GM21381 (cell line): ENCODE data around the gene AGPS.
"Not testable (repeated sequence)": the region's sequence is repeated elsewhere in the genome, so short reads cannot be mapped to it uniquely, and the experiment has no call there.

Source experiments
- ATAC-seq: cut with Tn5 transposase; IDR thresholded peaks from one replicate; pipeline ENCODE4 v1.9.1; 2021; ENCODE audit warnings: mild to moderate bottlenecking, moderate library complexity; ENCODE audit not compliant: unreplicated experiment

The AGPS gene

DNA sequence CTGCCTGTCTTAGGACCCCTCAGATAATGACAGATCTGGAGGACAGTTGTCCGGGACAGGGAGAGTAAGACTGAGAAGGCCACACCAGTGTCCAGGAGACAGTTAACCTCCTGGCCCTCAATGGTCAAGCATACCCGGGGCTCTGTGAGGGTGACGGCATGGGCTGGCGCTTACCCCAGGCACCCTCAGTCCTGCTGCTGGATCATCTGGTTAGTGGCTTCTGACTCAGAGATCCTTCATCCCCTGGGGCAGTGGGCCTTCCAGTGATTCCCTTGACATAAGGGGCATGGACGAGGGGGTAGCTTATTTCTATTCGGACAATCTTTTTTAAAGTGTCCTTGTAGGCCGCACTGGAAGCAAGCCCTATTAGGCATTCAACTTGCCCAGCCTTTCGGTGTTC, 18.1 kb downstream of the AGPS start:
- not testable (repeated sequence) for ATAC-seq

DNA sequence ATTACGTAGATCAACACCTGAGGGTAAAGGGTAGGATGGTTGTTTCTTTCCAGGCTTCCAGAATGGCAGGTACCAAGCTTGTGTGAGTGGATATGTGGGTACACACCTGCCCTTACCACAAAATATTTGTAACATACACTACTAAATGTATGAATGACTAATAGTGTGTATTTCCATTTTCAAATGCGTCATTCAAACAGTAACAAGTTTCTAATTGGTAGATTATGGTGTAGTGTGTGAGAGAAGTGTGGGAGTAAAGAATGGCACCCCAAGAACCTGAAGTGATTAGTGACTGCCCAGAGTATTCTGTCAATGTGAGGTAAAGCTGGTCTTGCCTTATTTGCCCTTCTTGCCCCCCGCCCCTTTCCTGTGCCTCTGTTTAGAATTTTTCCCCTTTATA, 21.1 kb downstream of the AGPS start:
- ATAC-seq, result no peak

DNA sequence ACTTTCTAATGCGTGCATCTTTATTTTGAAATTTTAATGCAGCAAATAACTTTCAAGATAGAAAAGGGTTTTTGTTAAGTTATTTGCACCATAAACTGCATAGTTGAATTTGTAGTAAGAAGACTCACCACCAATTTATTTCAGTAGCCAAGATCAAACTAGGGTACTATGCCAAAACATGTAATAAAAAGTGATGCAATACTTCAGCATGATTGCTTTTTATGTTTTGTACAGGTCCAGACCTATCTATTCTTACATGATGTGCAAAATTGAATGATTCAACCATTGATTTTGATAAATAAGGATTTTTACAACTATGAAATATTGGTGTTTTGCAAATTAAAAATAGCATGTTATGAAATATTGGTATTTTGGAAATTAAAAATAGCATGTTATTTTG, 26.7 kb downstream of the AGPS start:
- no peak for ATAC-seq

DNA sequence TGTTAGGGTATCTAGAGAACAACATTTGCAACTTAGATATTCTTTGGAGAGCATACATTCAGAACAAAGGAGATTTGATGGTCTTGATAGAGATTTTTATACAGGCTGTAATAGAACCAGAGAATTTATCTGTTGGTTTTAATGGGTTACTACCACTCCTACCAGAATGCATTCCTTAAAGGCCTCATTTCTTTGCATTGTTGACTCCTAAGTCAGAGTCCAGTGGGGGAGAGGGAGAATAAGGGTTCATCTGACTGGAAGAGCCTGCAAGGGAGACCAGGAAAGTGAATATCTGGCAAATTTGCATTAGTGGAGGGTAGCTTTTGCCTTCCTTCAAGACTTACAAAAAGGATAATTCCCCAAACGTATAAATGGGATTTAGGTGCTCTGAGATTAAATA, 29.7 kb downstream of the AGPS start:
- ATAC-seq, result no peak

DNA sequence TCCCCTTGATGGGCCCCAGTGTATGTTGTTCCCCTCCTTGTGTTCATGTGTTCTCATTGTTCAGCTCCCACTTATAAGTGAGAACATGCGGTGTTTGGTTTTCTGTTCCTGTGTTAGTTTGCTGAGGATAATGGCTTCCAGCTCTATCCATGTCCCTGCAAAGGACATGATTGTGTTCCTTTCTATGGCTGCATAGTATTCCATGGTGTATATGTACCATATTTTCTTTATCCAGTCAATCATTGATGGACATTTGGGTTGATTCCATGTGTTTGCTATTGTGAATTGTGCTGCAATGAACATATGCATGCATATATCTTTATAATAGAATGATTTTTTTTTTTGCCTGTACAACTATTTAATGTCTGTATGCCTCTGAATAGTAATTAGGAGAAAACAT, 31.5 kb downstream of the AGPS start:
- not testable (repeated sequence) for ATAC-seq

DNA sequence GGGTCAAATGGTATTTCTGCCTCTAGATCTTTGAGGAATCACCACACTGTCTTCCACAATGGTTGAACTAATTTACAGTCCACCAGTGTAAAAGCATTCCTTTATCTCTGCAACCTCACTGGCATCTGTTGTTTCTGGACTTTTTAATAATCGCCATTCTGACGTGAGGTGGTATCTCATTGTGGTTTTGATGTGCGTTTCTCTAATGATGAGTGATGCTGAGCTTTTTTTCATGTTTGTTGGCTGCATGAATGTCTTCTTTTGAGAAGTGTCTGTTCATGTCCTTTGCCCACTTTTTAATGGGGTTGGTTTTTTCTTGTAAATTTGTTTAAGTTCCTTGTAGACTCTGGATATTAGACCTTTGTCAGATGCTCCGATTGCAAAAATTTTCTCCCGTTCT, 32.0 kb downstream of the AGPS start:
- ATAC-seq, result not testable (repeated sequence)

DNA sequence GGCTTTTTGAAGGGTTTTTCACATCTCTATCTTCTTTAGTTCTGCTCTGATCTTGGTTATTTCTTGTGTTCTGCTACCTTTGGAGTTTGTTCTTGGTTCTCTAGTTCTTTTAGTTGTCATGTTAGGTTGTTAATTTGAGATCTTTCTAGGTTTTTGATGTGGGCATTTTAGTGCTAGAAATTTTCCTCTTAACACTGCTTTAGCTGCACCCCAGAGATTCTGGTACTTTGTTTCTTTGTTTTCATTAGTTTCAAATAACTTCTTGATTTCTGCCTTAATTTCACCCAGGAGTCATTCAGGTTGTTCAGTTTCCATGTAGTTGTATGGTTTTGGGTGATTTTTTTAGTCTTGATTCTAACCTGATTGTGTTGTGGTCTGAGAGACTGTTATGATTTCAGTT, 34.7 kb downstream of the AGPS start:
- ATAC-seq, result no peak

DNA sequence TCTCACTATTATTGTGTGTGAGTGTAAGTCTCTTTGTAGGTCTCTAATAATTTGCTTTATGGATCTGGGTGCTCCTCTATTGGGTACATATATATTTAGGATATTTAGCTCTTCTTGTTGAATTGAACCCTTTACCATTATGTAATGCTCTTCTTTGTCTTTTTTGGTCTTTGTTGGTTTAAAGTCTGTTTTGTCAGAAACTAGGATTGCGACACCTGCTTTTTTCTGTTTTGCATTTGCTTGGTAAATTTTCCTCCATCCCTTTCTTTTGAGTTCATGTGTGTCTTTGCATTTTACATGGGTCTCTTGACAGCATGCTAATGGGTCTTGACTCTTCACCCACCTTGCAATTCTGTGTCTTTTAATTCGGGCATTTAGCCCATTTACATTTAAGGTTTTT, 35.4 kb downstream of the AGPS start:
- not testable (repeated sequence) for ATAC-seq

DNA sequence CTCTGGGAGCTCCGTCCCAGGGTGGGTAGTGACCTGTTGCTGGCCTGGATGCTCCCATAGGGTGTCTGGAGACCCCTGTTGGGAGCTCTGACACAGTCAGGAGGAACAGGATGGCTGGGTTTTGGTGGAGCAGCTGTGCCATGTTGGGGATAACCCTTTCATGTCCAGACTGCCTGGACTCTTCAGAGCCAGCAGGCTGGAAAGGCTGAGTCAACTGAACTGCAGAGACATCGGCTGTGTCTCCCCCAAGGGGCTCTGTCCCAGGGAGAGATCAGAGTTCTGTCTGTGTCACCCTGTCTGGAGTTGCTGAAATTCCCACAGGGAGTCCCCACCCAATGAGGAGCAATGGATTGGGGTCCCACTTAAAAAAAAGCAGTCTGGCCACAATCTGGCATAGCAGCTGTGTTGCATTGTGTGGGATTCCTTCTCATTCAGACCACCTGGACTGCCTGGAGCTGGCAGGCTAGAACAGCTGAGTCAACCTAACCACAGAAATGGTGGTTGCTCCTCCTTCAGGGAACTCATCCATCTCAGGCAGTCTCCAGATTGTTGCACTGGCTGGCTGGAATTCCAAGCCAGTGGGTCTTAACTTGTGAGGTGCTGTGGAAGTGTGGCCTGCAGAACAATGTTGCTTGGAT, 37.2 kb downstream of the AGPS start:
- no peak for ATAC-seq

DNA sequence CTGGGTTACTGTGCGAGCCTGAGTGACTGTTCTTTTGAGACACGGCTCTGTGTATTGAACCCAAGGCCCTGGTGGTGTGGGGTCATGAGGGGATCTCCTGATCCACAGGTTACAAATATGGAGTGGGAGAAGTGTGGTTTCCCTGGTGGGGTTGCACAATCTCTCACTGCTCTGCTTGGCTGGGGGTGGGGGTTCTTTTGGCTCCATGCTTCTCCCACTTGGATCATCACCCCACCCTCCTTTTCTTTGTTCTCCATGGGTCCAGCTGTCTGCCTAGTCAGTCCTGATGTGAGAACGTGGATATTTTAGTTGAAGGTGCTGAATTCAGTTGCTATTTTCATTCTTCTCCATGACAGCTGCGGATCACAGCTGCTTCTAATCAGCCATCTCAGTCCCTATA, 37.8 kb downstream of the AGPS start:
- no peak for ATAC-seq

DNA sequence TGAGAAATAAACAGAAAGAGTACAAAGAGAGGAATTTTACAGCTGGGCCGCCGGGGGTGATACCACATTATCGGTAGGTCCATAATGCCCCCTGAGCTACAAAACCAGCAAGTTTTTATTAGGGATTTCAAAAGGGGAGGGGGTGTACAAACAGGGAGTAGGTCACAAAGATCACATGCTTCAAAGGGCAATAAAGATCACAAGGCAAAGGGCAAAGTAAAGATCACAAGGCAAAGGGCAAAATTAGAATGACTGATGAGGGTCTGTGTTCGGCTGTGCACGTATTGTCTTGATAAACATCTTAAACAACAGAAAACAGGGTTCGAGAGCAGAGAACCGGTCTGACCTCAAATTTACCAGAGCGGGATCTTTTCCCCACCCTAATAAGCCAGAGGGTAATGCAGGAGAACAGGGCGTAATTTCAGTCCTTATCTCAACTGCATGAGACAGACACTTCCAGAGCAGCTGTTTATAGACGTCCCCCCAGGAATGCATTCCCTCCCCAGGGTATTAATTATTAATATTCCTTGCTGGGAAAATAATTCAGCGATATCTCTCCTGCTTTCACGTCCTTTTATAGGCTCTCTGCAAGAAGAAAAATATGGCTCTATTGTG, 38.6 kb downstream of the AGPS start:
- ATAC-seq, result not testable (repeated sequence)

DNA sequence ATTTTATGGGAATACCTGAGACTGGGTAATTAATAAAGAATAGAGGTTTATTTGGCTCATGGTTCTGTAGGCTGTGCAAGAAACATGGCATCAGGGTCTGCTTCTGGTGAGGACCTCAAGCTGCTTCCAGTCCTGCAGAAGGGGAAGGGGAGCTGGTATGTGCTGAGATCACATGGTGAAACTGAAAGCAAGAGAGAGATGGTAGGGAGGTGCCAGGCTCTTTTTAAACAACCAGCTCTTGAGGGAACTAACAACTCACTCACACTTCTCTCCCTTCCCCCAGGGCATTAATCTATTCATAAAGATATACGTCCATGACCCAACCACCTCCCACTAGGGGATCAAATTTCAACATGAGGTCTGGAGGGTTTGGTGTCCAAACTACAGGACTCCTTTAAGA, 40.1 kb downstream of the AGPS start:
- no peak for ATAC-seq

DNA sequence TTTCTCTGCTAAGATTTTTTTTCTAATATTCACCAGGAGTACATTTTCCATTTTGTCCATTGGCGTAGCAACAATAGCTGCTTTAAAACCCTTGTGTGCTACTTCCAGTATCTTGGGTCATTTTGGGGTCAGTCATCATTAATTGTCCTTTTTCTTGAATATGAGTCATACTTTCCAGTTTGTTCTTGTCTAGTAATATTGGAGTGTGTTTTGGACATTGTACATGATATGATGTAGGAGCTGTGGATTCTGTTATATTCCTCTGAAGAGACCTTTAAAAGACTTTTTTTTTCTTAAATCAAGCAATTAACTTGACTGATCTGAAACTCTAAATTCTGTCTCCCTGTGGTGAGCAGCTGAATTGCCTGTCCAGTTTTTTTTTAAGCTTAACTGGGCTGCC, 40.8 kb downstream of the AGPS start:
- no peak for ATAC-seq

DNA sequence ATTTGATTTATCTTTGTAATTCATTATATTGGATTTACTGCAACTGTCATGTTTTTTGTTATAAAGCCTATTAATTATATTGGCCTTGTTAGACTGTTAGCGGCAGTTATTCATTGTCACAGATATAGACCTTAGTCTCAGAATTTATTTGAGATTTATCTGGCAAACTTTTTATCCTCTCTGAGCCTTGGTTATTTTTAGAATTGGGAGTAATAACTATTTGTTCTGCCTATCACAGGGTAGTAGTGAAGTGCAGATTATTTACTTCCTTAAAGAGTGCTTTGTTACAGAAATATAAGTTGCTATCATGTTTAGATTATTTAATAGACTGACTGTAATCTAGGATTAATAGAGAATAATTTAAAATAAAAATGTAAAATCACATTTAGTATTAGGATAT, 41.9 kb downstream of the AGPS start:
- no peak for ATAC-seq

DNA sequence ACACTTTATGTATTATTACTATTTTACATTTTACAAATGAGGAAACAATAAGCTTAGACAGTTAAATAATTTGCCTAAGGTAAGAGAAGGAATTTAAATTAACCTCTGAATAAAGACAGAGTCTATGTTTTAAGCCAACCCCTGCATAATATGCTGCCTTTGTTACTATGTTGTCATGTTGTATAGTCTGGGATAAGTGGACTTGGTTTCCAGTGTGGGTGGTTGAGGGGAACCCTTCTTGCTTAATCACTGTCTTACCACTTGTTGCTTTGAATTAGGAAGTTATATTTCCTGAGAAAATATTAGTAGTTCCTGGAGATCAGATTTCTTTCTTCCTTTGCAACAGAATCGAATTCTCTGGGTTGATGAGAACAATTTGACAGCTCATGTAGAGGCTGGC, 52.6 kb downstream of the AGPS start:
- no peak for ATAC-seq

DNA sequence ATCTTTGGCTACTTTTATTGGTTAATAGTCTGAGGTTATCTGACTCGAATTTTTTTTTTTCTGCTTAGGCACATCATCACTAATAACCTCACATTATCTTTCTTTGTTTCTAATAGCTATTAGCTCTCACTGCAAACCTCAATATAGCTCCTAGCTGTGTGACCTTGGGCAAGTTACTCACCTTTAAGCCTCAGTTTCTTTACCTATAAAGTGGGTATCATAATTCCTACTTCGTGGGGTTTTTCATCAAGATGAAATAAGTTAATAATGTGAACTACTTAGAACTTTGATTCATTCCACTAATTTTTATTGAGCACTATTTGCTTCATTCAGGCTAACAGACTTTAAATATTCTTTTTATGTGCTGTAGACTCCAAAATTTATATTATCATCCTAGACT, 55.5 kb downstream of the AGPS start:
- no peak for ATAC-seq

DNA sequence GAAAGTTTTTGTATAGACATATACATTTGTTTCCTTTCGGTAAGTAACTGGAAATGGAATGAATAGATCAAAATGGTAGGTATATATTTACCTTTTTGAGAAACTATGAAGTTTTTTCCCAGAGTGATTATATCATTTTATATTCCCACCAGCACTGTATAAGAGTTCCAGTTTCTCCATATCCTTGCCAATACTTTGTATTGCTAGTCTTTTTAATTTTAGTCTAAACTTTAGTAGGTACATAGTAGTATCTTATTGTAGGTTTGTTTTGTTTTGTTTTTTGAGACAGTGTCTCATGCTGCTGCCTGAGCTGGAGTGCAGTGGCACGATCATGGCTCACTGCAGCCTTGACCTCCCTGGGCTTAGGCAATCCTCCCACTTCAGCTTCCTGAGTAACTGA, 56.6 kb downstream of the AGPS start:
- ATAC-seq, result no peak

DNA sequence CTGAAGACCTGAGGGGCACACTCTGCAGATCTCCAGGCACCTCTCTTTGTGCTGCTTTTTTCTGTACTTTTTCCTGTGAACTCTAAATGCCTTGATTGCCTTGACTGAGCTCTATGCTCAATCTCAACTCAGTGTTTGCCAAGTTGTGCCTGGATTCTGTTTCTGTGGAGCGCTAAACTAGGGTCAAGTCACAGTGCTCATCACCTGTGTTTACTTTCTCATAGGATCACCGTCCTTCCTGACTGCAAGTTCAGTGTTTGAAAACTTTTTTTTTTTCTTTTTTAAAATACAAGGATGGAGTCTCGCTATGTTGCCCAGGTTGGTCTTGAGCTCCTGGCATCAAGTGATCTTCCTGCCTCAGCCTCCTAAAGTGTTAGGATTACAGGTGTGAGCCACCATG, 62.6 kb downstream of the AGPS start:
- ATAC-seq, result no peak

DNA sequence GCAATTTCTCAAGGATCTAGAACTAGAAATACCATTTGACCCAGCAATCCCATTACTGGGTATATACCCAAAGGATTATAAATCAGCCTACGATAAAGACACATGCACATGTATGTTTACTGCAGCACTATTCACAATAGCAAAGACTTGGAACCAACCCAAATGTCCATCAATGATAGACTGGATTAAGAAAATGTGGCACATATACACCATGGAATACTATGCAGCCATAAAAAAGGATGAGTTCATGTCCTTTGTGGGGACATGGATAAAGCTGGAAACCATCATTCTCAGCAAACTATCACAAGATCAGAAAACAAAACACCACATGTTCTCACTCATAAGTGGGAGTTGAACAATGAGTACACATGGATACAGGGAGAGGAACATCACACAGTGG, 67.2 kb downstream of the AGPS start:
- not testable (repeated sequence) for ATAC-seq

DNA sequence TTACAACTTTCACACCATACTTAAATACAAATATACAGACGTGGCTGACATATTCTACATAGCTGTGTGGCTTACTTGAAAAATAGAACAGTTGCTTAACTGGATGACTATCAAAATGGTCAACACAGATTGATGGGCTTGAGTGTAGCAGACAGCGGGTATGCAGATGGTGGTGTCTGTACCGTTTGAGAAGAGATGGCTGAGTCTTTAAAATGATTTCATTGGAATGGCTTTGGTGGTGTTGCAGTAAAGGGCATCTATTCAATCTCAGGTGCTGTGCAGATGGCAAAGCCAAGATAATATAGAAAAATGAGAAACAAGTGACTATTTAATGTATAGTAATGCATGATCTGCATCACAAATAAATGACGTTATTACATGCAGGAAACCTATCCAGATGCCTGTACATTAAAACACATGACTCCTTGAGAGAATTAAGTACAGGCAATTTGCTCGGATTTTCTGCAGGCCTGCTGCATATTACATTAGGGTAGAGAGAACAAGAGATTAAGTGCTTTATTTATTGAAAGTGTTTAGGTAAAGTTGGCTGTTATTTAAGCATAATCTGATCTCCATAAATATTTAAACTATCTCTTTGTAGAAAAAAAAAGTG, 68.5 kb downstream of the AGPS start:
- no peak for ATAC-seq

DNA sequence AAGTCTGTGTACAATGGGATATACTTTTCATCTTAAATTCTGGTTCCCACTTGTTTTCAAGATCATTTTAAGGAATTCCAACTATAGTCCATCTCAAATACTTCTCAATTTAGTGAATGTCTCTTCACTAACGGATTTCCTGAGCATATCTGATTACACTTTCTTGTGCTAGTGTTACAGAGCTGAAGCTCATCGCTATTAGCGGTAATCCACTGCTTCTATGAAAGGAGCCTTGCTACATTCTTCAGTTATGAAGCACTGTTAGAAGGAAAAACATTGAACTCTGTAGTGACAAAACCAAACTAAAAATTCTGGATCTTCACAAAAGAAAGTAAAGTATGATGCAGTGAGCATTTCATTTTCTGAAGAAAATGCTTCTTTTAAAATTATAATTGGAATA, 72.0 kb downstream of the AGPS start:
- ATAC-seq, result no peak

DNA sequence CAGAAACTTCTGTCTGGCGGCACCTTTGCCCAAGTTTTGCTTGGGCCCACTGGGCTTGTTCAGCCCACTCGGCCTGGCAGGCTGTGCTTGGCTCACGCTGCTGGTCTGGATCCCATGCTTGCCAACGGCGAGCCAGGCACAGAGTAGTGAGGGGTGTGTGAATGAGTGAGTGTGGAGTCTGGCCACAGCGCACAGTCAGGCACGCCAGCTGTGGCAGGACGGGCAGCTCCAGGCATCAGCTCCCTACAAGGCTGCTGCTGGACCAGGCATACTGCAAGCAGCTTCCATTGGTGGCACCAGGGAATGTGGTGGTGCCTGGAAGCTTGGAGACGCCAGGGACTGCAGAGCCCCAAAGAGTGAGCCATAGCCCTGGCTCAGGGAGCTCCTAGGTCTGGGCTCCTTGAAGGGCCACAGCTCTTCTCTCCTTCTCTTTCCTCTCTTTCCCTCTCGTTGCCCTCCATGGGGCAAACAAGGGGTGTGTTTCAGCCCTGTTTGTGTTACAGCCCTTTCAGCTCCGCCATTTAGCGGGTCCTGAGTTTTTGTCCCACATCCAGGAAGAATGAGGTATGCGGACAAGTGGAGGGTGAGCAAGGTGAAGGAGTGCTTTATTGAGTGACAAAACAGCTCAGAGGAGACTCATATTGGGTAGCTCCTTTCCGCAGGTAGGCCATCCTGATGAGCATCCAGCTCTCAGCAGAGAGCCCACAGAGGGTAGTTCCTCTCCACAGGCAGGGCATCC, 73.0 kb downstream of the AGPS start:
- no peak for ATAC-seq
